Measurements from ENCODE around the gene PSMD14.
"Not testable (repeated sequence)": the region's sequence is repeated elsewhere in the genome, so short reads cannot be mapped to it uniquely, and the experiment has no call there.

Gene PSMD14

GRCh38 chr2:161344692-161345091, 36.5 kb downstream of the PSMD14 start:
- H3K36me3 Mint-ChIP-seq (ENCODE audit: insufficient read depth): no peaks in the 10 kb centered on the region
- H3K27me3 Mint-ChIP-seq: no peaks in the 10 kb centered on the region
- H3K9me3 Mint-ChIP-seq: no peaks in the 10 kb centered on the region
- ATAC-seq (replicated peaks; ENCODE audit: extremely low read depth, poor library complexity, severe bottlenecking) (no peak), DNase-seq (ENCODE audit: low spot score in 2 of 2) (no peak)
- H3K4me1 Mint-ChIP-seq: peaks cover 32% of the 10 kb centered on the region
- peak overlapping the region; percentile 46 for H3K27ac Mint-ChIP-seq (ENCODE audit: low read depth)
- H3K4me3 Mint-ChIP-seq: no peak overlapping the region

- ATAC-seq (replicated peaks; ENCODE audit: extremely low read depth, poor library complexity, severe bottlenecking) (no peak), DNase-seq (ENCODE audit: low spot score in 2 of 2) (no peak)
- H3K27me3 Mint-ChIP-seq: no peaks in the 10 kb centered on the region
- no peaks in the 10 kb centered on the region for H3K9me3 Mint-ChIP-seq
- H3K4me3 Mint-ChIP-seq: no peak overlapping the region
- H3K36me3 Mint-ChIP-seq (ENCODE audit: insufficient read depth): peaks cover 2% of the 10 kb centered on the region
- H3K4me1 Mint-ChIP-seq: peaks cover 62% of the 10 kb centered on the region
- H3K27ac Mint-ChIP-seq (ENCODE audit: low read depth): peak overlapping the region; percentile 16
These were observed 43.5 kb downstream of the PSMD14 start for GRCh38 chr2:161351678-161352077.

GRCh38 chr2:161352719-161353118, 44.5 kb downstream of the PSMD14 start:
- Mint-ChIP-seq H3K27me3 (no peaks in the 10 kb centered on the region), H3K9me3 (no peaks in the 10 kb centered on the region), H3K4me3 (no peak overlapping the region), H3K36me3 (ENCODE audit: insufficient read depth) (peaks cover 2% of the 10 kb centered on the region), H3K4me1 (peaks cover 56% of the 10 kb centered on the region), H3K27ac (ENCODE audit: low read depth) (peak overlapping the region; percentile 26)
- DNase-seq (ENCODE audit: low spot score in 2 of 2): no peak
- ATAC-seq (replicated peaks; ENCODE audit: extremely low read depth, poor library complexity, severe bottlenecking): no peak

- Mint-ChIP-seq H3K9me3 (no peaks in the 10 kb centered on the region), H3K27me3 (no peaks in the 10 kb centered on the region), H3K4me1 (peaks cover 56% of the 10 kb centered on the region), H3K36me3 (ENCODE audit: insufficient read depth) (peaks cover 2% of the 10 kb centered on the region), H3K4me3 (no peak overlapping the region), H3K27ac (ENCODE audit: low read depth) (no peak overlapping the region)
- DNase-seq (ENCODE audit: low spot score in 2 of 2) (no peak), ATAC-seq (replicated peaks; ENCODE audit: extremely low read depth, poor library complexity, severe bottlenecking) (no peak)
These were observed 45.3 kb downstream of the PSMD14 start for GRCh38 chr2:161353543-161353942.

GRCh38 chr2:161354106-161354505, 45.9 kb downstream of the PSMD14 start:
- no peak for ATAC-seq (replicated peaks; ENCODE audit: extremely low read depth, poor library complexity, severe bottlenecking)

GRCh38 chr2:161355106-161355505, 46.9 kb downstream of the PSMD14 start:
- ATAC-seq (replicated peaks; ENCODE audit: extremely low read depth, poor library complexity, severe bottlenecking) (no peak), DNase-seq (ENCODE audit: low spot score in 2 of 2) (no peak)
- Mint-ChIP-seq H3K9me3 (no peaks in the 10 kb centered on the region), H3K4me3 (no peak overlapping the region), H3K27ac (ENCODE audit: low read depth) (no peak overlapping the region), H3K4me1 (peaks cover 43% of the 10 kb centered on the region), H3K27me3 (no peaks in the 10 kb centered on the region), H3K36me3 (ENCODE audit: insufficient read depth) (peaks cover 2% of the 10 kb centered on the region)

More at GRCh38 chr2:161354106-161354505, 45.9 kb downstream of the PSMD14 start:
- Mint-ChIP-seq H3K36me3 (ENCODE audit: insufficient read depth) (peaks cover 2% of the 10 kb centered on the region), H3K27me3 (no peaks in the 10 kb centered on the region), H3K9me3 (no peaks in the 10 kb centered on the region), H3K4me3 (no peak overlapping the region), H3K27ac (ENCODE audit: low read depth) (peak overlapping the region; percentile 10), H3K4me1 (peaks cover 52% of the 10 kb centered on the region)
- DNase-seq (ENCODE audit: low spot score in 2 of 2): no peak

GRCh38 chr2:161355983-161356382, 47.8 kb downstream of the PSMD14 start:
- no peak for ATAC-seq (replicated peaks; ENCODE audit: extremely low read depth, poor library complexity, severe bottlenecking)
- H3K9me3 Mint-ChIP-seq: no peaks in the 10 kb centered on the region
- peaks cover 2% of the 10 kb centered on the region for H3K36me3 Mint-ChIP-seq (ENCODE audit: insufficient read depth)
- H3K4me1 Mint-ChIP-seq: peaks cover 34% of the 10 kb centered on the region
- no peak overlapping the region for H3K4me3 Mint-ChIP-seq
- no peaks in the 10 kb centered on the region for H3K27me3 Mint-ChIP-seq
- no peak for DNase-seq (ENCODE audit: low spot score in 2 of 2)
- H3K27ac Mint-ChIP-seq (ENCODE audit: low read depth): no peak overlapping the region

GRCh38 chr2:161357097-161357496, 48.9 kb downstream of the PSMD14 start:
- Mint-ChIP-seq H3K4me1 (peaks cover 26% of the 10 kb centered on the region), H3K9me3 (no peaks in the 10 kb centered on the region), H3K4me3 (no peak overlapping the region), H3K27ac (ENCODE audit: low read depth) (no peak overlapping the region), H3K36me3 (ENCODE audit: insufficient read depth) (peaks cover 2% of the 10 kb centered on the region), H3K27me3 (no peaks in the 10 kb centered on the region)
- peak; percentile 14 for ATAC-seq (replicated peaks; ENCODE audit: extremely low read depth, poor library complexity, severe bottlenecking)
- no peak for DNase-seq (ENCODE audit: low spot score in 2 of 2)

- no peak overlapping the region for H3K27ac Mint-ChIP-seq (ENCODE audit: low read depth)
- no peak for ATAC-seq (replicated peaks; ENCODE audit: extremely low read depth, poor library complexity, severe bottlenecking)
- DNase-seq (ENCODE audit: low spot score in 2 of 2): no peak
- H3K36me3 Mint-ChIP-seq (ENCODE audit: insufficient read depth): no peaks in the 10 kb centered on the region
- H3K4me3 Mint-ChIP-seq: no peak overlapping the region
- peaks cover 5% of the 10 kb centered on the region for H3K9me3 Mint-ChIP-seq
- H3K27me3 Mint-ChIP-seq: no peaks in the 10 kb centered on the region
- peaks cover 14% of the 10 kb centered on the region for H3K4me1 Mint-ChIP-seq
These were observed 50.6 kb downstream of the PSMD14 start for GRCh38 chr2:161358838-161359237.

- DNase-seq (ENCODE audit: low spot score in 2 of 2); H3K27me3 Mint-ChIP-seq; ATAC-seq (replicated peaks; ENCODE audit: extremely low read depth, poor library complexity, severe bottlenecking); H3K27ac Mint-ChIP-seq (ENCODE audit: low read depth); H3K9me3 Mint-ChIP-seq; H3K4me3 Mint-ChIP-seq; H3K36me3 Mint-ChIP-seq (ENCODE audit: insufficient read depth): not testable (repeated sequence)
- H3K4me1 Mint-ChIP-seq: peaks cover 21% of the 10 kb centered on the region
These were observed 52.0 kb downstream of the PSMD14 start for GRCh38 chr2:161360095-161360654.

- H3K36me3 Mint-ChIP-seq (ENCODE audit: insufficient read depth): peaks cover 2% of the 10 kb centered on the region
- H3K4me3 Mint-ChIP-seq: no peak overlapping the region
- no peak for DNase-seq (ENCODE audit: low spot score in 2 of 2)
- no peaks in the 10 kb centered on the region for H3K27me3 Mint-ChIP-seq
- ATAC-seq (replicated peaks; ENCODE audit: extremely low read depth, poor library complexity, severe bottlenecking): no peak
- peaks cover 5% of the 10 kb centered on the region for H3K9me3 Mint-ChIP-seq
- H3K4me1 Mint-ChIP-seq: peaks cover 21% of the 10 kb centered on the region
- no peak overlapping the region for H3K27ac Mint-ChIP-seq (ENCODE audit: low read depth)
These were observed 54.4 kb downstream of the PSMD14 start for GRCh38 chr2:161362568-161363166.

- Mint-ChIP-seq H3K36me3 (ENCODE audit: insufficient read depth) (peaks cover 15% of the 10 kb centered on the region), H3K9me3 (peaks cover 4% of the 10 kb centered on the region), H3K4me3 (no peak overlapping the region), H3K27me3 (no peaks in the 10 kb centered on the region), H3K4me1 (peaks cover 21% of the 10 kb centered on the region), H3K27ac (ENCODE audit: low read depth) (no peak overlapping the region)
- no peak for ATAC-seq (replicated peaks; ENCODE audit: extremely low read depth, poor library complexity, severe bottlenecking)
- no peak for DNase-seq (ENCODE audit: low spot score in 2 of 2)
These were observed 59.5 kb downstream of the PSMD14 start for GRCh38 chr2:161367675-161368074.

- ATAC-seq (replicated peaks; ENCODE audit: extremely low read depth, poor library complexity, severe bottlenecking): no peak
- H3K27ac Mint-ChIP-seq (ENCODE audit: low read depth): no peak overlapping the region
- H3K36me3 Mint-ChIP-seq (ENCODE audit: insufficient read depth): peaks cover 18% of the 10 kb centered on the region
- no peak for DNase-seq (ENCODE audit: low spot score in 2 of 2)
- H3K4me3 Mint-ChIP-seq: no peak overlapping the region
- H3K27me3 Mint-ChIP-seq: no peaks in the 10 kb centered on the region
- no peaks in the 10 kb centered on the region for H3K9me3 Mint-ChIP-seq
- peaks cover 16% of the 10 kb centered on the region for H3K4me1 Mint-ChIP-seq
These were observed 61.1 kb downstream of the PSMD14 start for GRCh38 chr2:161369311-161369710.

Measured in central memory CD8-positive, alpha-beta T cell (primary cell).